ENCODE measurements around the gene CFAP61. TPM values are rescaled to one million over a fixed set of nuclear protein-coding genes. Genes with fewer than 3 reads are reported as not detected.

CFAP61 gene
- polyA plus RNA-seq, 1 experiment = not detected

DNA sequence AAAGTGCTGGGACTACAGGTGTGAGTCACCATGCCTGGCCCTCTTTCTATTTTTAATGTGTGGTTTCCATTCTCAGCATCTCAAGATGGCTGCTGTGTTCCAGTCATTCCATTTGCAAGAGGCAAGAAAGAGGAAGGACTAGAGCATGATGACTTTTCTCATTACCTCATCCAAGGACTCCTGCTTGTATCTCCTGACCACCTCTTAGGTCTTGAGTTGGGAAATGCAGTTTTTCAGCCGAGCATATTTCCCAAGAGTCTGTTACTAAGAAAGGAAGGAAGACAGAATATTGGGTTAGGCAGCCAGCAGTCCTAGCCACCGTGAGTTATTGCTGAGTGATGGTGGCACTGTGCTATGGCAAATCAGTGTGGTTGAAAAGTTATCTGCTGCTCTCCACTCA, 207.2 kb downstream of the CFAP61 start:
- ChIA-PET CTCF (interaction anchor here (1.4 kb wide), 1 partner anchor 73 kb away, joined by 3 read pairs; no protein-coding TSS in a partner anchor), POLR2A (no interaction called here)
- TF ChIP-seq CTCF (IDR thresholded peaks at IDR 0.05; ENCODE audit: insufficient read depth, low read depth, low read length) = no peak
- Histone ChIP-seq H3K36me3 (ENCODE audit: control insufficient read depth, insufficient read depth, low read length) (no peaks in the 10 kb centered on the region), H3K27me3 (ENCODE audit: control insufficient read depth, insufficient read depth, low read length) (no peaks in the 10 kb centered on the region), H3K4me3 (ENCODE audit: low read depth, low read length) (no peak overlapping the region)
- DNase-seq (ENCODE audit: low read depth) = no peak

DNA sequence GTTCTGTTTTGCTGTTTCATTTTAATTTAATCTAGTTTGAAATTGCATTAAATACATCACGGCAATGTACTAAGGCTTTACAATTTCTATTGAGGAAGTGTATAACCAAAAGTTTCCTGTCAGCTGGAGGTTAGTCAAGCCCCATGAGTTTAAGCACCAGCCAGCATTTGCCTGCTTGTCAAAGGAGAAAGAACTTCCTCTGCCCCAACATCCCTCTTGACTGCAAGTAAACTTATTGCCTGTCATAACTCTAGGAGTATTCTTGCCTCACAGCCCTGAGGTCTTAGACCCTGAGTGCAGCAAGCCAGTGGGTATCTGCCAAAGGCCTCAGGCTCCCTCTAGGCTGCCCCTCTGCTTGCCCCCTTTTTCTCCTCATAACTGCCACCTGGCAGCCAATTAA, 208.8 kb downstream of the CFAP61 start:
- H3K27me3 ChIP-seq (ENCODE audit: control insufficient read depth, insufficient read depth, low read length) = no peaks in the 10 kb centered on the region
- TF ChIP-seq CTCF (IDR thresholded peaks at IDR 0.05; ENCODE audit: insufficient read depth, low read depth, low read length) = no peak
- CTCF ChIA-PET = no interaction called here
- no peaks in the 10 kb centered on the region for H3K36me3 ChIP-seq (ENCODE audit: control insufficient read depth, insufficient read depth, low read length)
- H3K4me3 ChIP-seq (ENCODE audit: low read depth, low read length) = no peak overlapping the region
- POLR2A ChIA-PET = no interaction called here
- no peak for DNase-seq (ENCODE audit: low read depth)

GRCh38 chr20:20265210-20265609, 212.9 kb downstream of the CFAP61 start:
- no peak for TF ChIP-seq CTCF (IDR thresholded peaks at IDR 0.05; ENCODE audit: insufficient read depth, low read depth, low read length)
- no peak for DNase-seq (ENCODE audit: low read depth)
- POLR2A ChIA-PET = no interaction called here
- no peaks in the 10 kb centered on the region for H3K36me3 ChIP-seq (ENCODE audit: control insufficient read depth, insufficient read depth, low read length)
- H3K4me3 ChIP-seq (ENCODE audit: low read depth, low read length) = no peak overlapping the region
- no peaks in the 10 kb centered on the region for H3K27me3 ChIP-seq (ENCODE audit: control insufficient read depth, insufficient read depth, low read length)
- CTCF ChIA-PET = no interaction called here

- ChIA-PET POLR2A (no interaction called here), CTCF (interaction anchor here (1.1 kb wide), 1 partner anchor 29 kb away, joined by 4 read pairs; no protein-coding TSS in a partner anchor)
- no peak for DNase-seq (ENCODE audit: low read depth)
- TF ChIP-seq CTCF (IDR thresholded peaks at IDR 0.05; ENCODE audit: insufficient read depth, low read depth, low read length) = no peak
- H3K27me3 ChIP-seq (ENCODE audit: control insufficient read depth, insufficient read depth, low read length) = no peaks in the 10 kb centered on the region
- H3K36me3 ChIP-seq (ENCODE audit: control insufficient read depth, insufficient read depth, low read length) = no peaks in the 10 kb centered on the region
- no peak overlapping the region for H3K4me3 ChIP-seq (ENCODE audit: low read depth, low read length)
These were observed 214.2 kb downstream of the CFAP61 start for GRCh38 chr20:20266552-20266951.

DNA sequence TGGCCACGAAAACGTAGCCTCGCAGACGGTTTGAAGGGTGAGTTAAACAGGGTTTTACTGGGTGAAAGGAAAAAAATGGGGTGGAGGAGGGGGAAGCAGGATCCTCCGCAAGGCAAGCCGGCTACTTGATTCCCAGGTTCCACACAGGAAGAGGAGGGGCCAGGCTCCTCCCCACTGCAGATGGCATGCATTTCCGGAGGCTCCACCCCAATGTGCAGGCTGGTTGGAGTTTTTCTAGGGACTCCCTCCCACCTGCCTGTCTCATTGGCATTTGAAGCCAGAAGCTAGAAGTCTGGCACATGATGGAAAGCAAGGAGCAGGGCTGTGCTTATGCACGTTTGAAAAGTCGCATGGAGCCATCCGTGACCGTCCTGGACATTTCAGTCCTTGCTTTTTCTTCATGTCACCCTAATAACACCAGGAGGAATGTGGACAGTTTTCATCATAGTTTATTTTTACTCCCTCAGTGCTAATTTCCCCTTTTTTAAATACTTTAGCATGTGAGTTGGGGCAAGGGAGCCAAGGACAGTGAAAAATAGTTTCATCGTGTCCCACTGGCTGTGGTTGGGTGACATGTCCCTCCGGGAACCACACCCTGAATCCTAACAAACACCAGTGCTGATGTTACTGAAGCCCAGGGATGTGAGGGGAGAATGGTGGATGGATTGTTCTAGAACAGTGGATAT, 215.5 kb downstream of the CFAP61 start:
- ChIA-PET POLR2A (no interaction called here), CTCF (no interaction called here)
- Histone ChIP-seq H3K36me3 (ENCODE audit: control insufficient read depth, insufficient read depth, low read length) (no peaks in the 10 kb centered on the region), H3K27me3 (ENCODE audit: control insufficient read depth, insufficient read depth, low read length) (no peaks in the 10 kb centered on the region), H3K4me3 (ENCODE audit: low read depth, low read length) (no peak overlapping the region)
- DNase-seq (ENCODE audit: low read depth) = no peak
- no peak for TF ChIP-seq CTCF (IDR thresholded peaks at IDR 0.05; ENCODE audit: insufficient read depth, low read depth, low read length)

Measured in BJ (cell line).